Thymus (tissue), 14 donors: ENCODE data around the gene MAPK14. TPM values are rescaled to one million over a fixed set of nuclear protein-coding genes. Genes with fewer than 3 reads are reported as not detected.
"Not testable (repeated sequence)": the region's sequence is repeated elsewhere in the genome, so short reads cannot be mapped to it uniquely, and the experiment has no call there.

Experiments
- DNase-seq, 9 donors: peaks; one replicate each; pipeline ENCODE4 v3.0.0-alpha.2; 2013; ENCODE audit warnings: low spot score in 9 of 9, low read depth in 6 of 9, missing footprints in 1 of 9
- H3K27ac ChIP-seq, 2 donors: one replicate each; pipeline ENCODE4 v1.5.1; 2013; ENCODE audit warnings: control low read depth in 1 of 2, low read depth in 1 of 2, low read length in 1 of 2, mild to moderate bottlenecking in 1 of 2, moderate library complexity in 1 of 2
- H3K27me3 ChIP-seq, 2 donors: one replicate each; pipeline ENCODE4 v1.5.1; 2013; ENCODE audit warnings: low read length in 1 of 2; ENCODE audit not compliant: control insufficient read depth in 2 of 2, insufficient read depth in 1 of 2
- H3K36me3 ChIP-seq, 2 donors: one replicate each; pipeline ENCODE4 v1.5.1; 2013; ENCODE audit warnings: low read length in 1 of 2, mild to moderate bottlenecking in 1 of 2, moderate library complexity in 1 of 2; ENCODE audit not compliant: control insufficient read depth in 2 of 2, insufficient read depth in 2 of 2
- H3K4me1 ChIP-seq, 2 donors: one replicate each; pipeline ENCODE4 v1.5.1; 2013; ENCODE audit warnings: low read length in 2 of 2; ENCODE audit not compliant: control insufficient read depth in 2 of 2, insufficient read depth in 2 of 2
- H3K4me3 ChIP-seq, 2 donors: one replicate each; pipeline ENCODE4 v1.5.1; 2013; ENCODE audit warnings: low read length in 2 of 2, control low read depth in 1 of 2, mild to moderate bottlenecking in 1 of 2
- H3K9me3 ChIP-seq, 2 donors: one replicate each; pipeline ENCODE4 v1.5.1; 2013; ENCODE audit warnings: low read length in 1 of 2, mild to moderate bottlenecking in 1 of 2; ENCODE audit not compliant: control insufficient read depth in 2 of 2, insufficient read depth in 1 of 2
- WGBS: extraction: QIAGEN DNeasy Blood & Tissue Kit; methylation state at CpG from one replicate; pipeline ENCODE4 v1.1.7; 2013; 5-methylcytosine and 5-hydroxymethylcytosine counted together
- long read RNA-seq, 10 donors: transcript quantifications; one replicate each; lab custom pipeline, GENCODE V29; 2026
- polyA plus RNA-seq: library from polyadenylated mRNA; stranded (reverse); fragments of 200-250 nt; gene quantifications from one replicate; pipeline ENCODE4 v1.2.3, GENCODE V29; 2013
- total RNA-seq: library from RNA; stranded (reverse); fragments of 120-200 nt; gene quantifications from one replicate; pipeline ENCODE4 v1.2.4, GENCODE V29; 2013
- donor health status: healthy.

MAPK14 gene
- total RNA-seq: 44.0 TPM
- 33.4 TPM for polyA plus RNA-seq
- long read RNA-seq, donor 1: 0 reads
- long read RNA-seq, donor 2: 0 reads
- long read RNA-seq, donor 3, full-length matches to known transcripts: 14 of 14 reads
- long read RNA-seq, donor 3, partial matches to known transcripts: 0 of 14 reads
- long read RNA-seq, donor 3, other reads (novel, unspliced or antisense): 0 of 14 reads
- long read RNA-seq, donor 4, full-length matches to known transcripts: 6 of 6 reads
- long read RNA-seq, donor 4, partial matches to known transcripts: 0 of 6 reads
- long read RNA-seq, donor 4, other reads (novel, unspliced or antisense): 0 of 6 reads
- long read RNA-seq, donor 5, full-length matches to known transcripts: 18 of 23 reads
- long read RNA-seq, donor 5, partial matches to known transcripts: 5 of 23 reads
- long read RNA-seq, donor 5, other reads (novel, unspliced or antisense): 0 of 23 reads
- long read RNA-seq, donor 6, full-length matches to known transcripts: 21 of 21 reads
- long read RNA-seq, donor 6, partial matches to known transcripts: 0 of 21 reads
- long read RNA-seq, donor 6, other reads (novel, unspliced or antisense): 0 of 21 reads
- long read RNA-seq, donor 7, full-length matches to known transcripts: 13 of 13 reads
- long read RNA-seq, donor 7, partial matches to known transcripts: 0 of 13 reads
- long read RNA-seq, donor 7, other reads (novel, unspliced or antisense): 0 of 13 reads
- long read RNA-seq, donor 8, partial matches to known transcripts: 0 of 2 reads
- long read RNA-seq, donor 8, other reads (novel, unspliced or antisense): 0 of 2 reads
- long read RNA-seq, donor 9, full-length matches to known transcripts: 7 of 7 reads
- long read RNA-seq, donor 9, partial matches to known transcripts: 0 of 7 reads
- long read RNA-seq, donor 9, other reads (novel, unspliced or antisense): 0 of 7 reads
- long read RNA-seq, donor 10, full-length matches to known transcripts: 5 of 5 reads
- long read RNA-seq, donor 10, partial matches to known transcripts: 0 of 5 reads
- long read RNA-seq, donor 10, other reads (novel, unspliced or antisense): 0 of 5 reads

DNA sequence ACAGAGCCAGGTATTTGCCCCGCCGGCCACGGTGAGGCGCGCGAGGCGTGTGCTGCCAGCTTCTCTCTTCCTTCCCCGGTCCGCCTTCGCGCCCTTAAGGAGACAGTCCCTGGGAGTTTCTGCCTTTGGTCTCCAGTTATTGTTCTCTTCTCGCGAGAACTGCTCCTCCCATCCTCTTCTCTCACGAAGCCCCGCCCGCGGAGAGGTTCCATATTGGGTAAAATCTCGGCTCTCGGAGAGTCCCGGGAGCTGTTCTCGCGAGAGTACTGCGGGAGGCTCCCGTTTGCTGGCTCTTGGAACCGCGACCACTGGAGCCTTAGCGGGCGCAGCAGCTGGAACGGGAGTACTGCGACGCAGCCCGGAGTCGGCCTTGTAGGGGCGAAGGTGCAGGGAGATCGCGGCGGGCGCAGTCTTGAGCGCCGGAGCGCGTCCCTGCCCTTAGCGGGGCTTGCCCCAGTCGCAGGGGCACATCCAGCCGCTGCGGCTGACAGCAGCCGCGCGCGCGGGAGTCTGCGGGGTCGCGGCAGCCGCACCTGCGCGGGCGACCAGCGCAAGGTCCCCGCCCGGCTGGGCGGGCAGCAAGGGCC lies at the start of gene MAPK14:
Gene MAPK14 (plus strand): TSS at position 308 of the 587 bp plus-strand sequence. CDS start 350 bp downstream, outside the sequence.
- H3K36me3 ChIP-seq: no peaks in the 10 kb centered on the region
- H3K27ac ChIP-seq: peak within 1 kb of the TSS; percentile 95
- H3K4me1 ChIP-seq: peaks cover 10 to 13% of the 10 kb centered on the region in 2 donors
- DNase-seq: peak; percentile 99 to 100 (median 100)
- H3K4me3 ChIP-seq: peak within 1 kb of the TSS; percentile 91 to 98
- H3K9me3 ChIP-seq: no peaks in the 10 kb centered on the region
- under 1% methylated on average over 62 of the region's 62 CpGs for WGBS
- H3K27me3 ChIP-seq: peaks cover 0 to 6% of the 10 kb centered on the region in 2 donors

DNA sequence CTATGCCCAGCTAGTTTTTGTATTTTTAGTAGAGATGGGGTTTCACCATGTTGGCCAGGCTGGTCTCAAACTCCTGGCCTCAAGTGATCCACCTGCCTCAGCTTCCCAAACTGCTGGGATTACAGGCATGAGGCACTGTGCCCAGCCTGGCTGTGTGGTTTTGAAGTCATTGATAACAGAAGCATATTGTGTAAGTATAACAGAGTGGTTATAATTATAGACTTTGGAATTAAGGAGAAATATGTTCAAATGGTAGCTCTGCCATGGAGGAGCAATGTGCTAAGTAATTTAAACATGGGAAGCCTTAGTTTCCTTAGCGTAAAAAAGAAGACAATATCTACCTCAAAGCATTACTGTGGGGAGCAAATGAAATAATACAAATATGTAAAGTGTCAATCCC lies 47.5 kb upstream of the MAPK14 start:
- WGBS: 99% methylated on average over 1 of the region's 1 CpG

DNA sequence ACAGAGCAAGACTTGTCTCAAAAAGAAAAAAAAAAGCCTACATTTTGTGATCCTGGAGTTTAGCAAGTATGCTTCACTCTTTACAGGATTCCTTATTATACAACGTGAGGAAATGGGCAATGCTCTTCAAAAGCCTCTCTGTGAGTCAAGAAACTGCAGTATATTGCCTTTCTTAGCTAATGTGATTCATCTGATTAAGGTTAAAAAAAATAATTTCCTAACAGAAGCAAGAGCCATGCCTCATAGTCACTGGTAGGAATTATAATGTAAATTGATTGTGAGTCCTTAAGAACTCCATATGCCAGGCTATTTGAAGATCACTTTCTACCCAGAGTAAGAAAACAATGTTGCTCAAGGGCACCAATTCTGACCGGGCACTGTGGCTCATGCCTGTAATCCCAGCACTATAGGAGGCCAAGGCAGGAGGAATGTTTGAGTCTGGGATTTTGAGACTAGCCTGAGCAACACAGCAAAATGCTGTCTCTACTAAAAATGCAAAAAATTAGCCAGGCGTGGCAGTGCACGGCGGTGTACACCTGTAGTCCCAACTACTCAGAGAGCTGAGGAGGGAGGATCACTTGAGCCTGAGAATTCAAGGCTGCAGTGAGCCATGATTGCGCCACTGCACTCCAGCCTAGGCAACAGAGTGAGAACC lies 46.5 kb upstream of the MAPK14 start:
- Histone ChIP-seq H3K36me3 (no peaks in the 10 kb centered on the region), H3K4me3 (no peak overlapping the region), H3K27ac (no peak overlapping the region), H3K9me3 (no peaks in the 10 kb centered on the region), H3K27me3 (no peaks in the 10 kb centered on the region), H3K4me1 (no peaks in the 10 kb centered on the region)
- 98% methylated on average over 6 of the region's 6 CpGs for WGBS
- DNase-seq: no peak

More for the DNA sequence above, 47.5 kb upstream of the MAPK14 start:
- not testable (repeated sequence) for H3K9me3 ChIP-seq, H3K36me3 ChIP-seq, H3K4me1 ChIP-seq, H3K4me3 ChIP-seq, H3K27me3 ChIP-seq, H3K27ac ChIP-seq, DNase-seq

DNA sequence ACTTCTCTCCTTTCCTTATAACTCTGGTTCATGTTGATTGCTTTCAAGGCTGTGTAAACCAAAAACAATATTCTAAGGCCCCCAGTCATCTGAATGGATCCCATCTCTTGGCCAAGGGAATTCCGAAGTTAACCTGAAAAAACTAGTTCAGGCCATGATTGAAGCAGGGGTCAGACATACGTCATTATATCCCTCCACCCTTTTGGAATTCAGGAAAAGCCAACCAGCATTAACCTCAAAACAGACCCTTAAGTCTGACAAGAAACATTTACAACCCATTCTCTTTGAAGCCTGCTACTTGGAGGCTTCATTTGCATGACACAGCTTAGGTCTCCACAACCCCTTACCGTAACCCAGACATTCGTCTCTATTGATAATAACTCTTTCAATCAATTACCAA lies 42.9 kb upstream of the MAPK14 start:
- H3K4me1 ChIP-seq: no peaks in the 10 kb centered on the region
- no peak overlapping the region for H3K4me3 ChIP-seq
- no peaks in the 10 kb centered on the region for H3K27me3 ChIP-seq
- H3K9me3 ChIP-seq: no peaks in the 10 kb centered on the region
- WGBS: 97% methylated on average over 4 of the region's 4 CpGs
- DNase-seq: no peak
- no peaks in the 10 kb centered on the region for H3K36me3 ChIP-seq
- no peak overlapping the region for H3K27ac ChIP-seq

DNA sequence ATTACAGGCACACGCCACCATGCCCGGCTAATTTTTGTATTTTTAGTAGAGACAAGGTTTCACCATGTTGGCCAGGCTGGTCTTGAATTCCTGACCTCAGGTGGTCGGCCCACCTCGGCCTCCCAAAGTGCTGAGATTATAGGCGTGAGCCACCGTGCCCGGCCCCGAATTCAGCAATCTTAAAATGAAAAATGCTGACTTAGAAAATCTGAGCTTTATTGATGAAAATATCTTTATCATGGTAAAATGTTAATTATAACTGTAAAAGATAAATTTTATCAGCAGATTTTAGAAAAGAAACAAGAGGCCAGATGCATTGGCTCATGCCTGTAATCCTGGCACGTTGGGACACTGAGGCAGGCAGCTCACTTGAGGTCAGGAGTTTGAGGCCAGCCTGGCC lies 39.6 kb upstream of the MAPK14 start:
- not testable (repeated sequence) for DNase-seq, H3K4me1 ChIP-seq, H3K9me3 ChIP-seq, H3K27ac ChIP-seq, H3K4me3 ChIP-seq, H3K36me3 ChIP-seq, H3K27me3 ChIP-seq
- 98% methylated on average over 9 of the region's 9 CpGs for WGBS

DNA sequence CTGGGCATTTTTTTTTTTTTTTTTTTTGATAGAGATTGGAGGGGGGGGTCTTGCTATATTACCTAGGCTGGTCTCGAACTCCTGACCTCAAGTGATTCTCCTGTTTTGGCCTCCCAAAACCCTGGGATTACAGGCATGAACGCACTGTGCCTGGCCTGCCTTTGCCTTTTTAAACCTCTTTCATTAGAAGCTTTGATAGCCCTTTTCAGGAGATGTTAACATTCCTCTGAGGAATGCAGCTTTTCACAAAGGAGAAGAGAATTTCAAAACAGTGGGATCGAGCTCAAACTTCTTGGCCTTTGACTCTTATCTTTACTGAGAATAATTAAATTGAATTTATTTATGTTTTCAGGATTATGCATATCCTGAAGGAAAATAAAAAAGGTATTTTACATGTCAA lies 34.5 kb upstream of the MAPK14 start:
- no peaks in the 10 kb centered on the region for H3K36me3 ChIP-seq
- WGBS: 97% methylated on average over 3 of the region's 3 CpGs
- DNase-seq: no peak

DNA sequence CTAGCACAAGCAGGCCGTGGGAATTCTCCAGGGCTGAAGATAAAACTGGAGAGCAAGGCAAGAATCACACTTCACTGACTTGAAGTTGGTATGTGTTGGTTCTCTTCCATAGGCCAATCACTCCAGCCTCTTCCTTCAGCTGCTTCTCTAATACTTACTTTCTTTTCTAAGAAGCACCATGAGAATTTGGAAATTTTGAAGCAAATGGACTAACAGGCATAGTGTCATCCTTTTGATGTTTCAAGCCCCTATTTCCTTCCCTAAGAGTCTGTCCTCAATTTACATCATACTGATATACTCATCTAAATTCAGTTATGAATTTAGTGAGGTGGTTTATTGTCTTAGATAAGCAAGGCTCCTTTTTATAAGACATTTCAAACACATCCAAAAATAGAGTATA lies 27.2 kb upstream of the MAPK14 start:
- H3K4me3 ChIP-seq: no peak overlapping the region
- no peaks in the 10 kb centered on the region for H3K9me3 ChIP-seq
- 92% methylated on average over 1 of the region's 1 CpG for WGBS
- DNase-seq: no peak
- H3K36me3 ChIP-seq: no peaks in the 10 kb centered on the region
- H3K27me3 ChIP-seq: no peaks in the 10 kb centered on the region
- no peak overlapping the region for H3K27ac ChIP-seq
- H3K4me1 ChIP-seq: no peaks in the 10 kb centered on the region

More for the DNA sequence above, 34.5 kb upstream of the MAPK14 start:
- H3K4me1 ChIP-seq: no peaks in the 10 kb centered on the region
- no peak overlapping the region for H3K27ac ChIP-seq
- no peaks in the 10 kb centered on the region for H3K27me3 ChIP-seq
- H3K4me3 ChIP-seq: no peak overlapping the region
- H3K9me3 ChIP-seq: no peaks in the 10 kb centered on the region

DNA sequence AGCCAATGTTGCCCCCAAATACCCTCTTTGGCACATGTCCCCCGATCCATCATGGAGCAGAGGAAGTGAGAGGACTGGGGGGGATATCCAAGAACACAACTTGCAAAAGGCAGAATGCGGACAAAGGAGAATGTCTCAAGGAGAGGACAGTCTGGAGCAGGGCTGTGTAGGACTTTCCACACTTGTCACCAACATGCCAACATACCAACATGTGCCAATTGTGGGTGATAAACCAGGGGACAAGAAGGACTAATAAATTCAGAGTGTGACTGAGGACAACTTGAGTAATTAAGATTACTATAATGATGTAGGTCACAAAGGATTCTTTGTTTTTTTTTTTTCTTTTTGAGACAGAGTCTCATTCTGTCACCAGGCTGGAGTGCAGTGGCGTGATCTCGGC lies 11.9 kb upstream of the MAPK14 start:
- Histone ChIP-seq H3K27me3 (no peaks in the 10 kb centered on the region), H3K4me1 (no peaks in the 10 kb centered on the region), H3K36me3 (no peaks in the 10 kb centered on the region), H3K4me3 (no peak overlapping the region), H3K27ac (no peak overlapping the region), H3K9me3 (no peaks in the 10 kb centered on the region)
- 94% methylated on average over 4 of the region's 4 CpGs for WGBS
- DNase-seq: no peak
